PC-9 (cell line): ENCODE measurements around the gene GID4.

Experiments
- CTCF ChIP-seq: fragments of 200-600 bp; sonication (generic); conservative IDR thresholded peaks from 2 replicates; pipeline ENCODE4 v1.6.1; 2017; ENCODE audit warnings: mixed run types, antibody characterized with exemption, mild to moderate bottlenecking, moderate library complexity
- EZH2 ChIP-seq: fragments of 200-600 bp; sonication (generic); IDR thresholded peaks from 2 replicates; pipeline ENCODE4 v1.8.0; 2017; ENCODE audit warnings: antibody characterized with exemption, low read depth

GRCh38 chr17:18028114-18028951 is 10.9 kb upstream of the GID4 start:
- TF ChIP-seq EZH2 (no peak), CTCF (no peak)
